Left hindlimb (tissue), 1 donor: ENCODE data around the gene TLR2.
A peak's percentile ranks its signal among the peaks of the same experiment; 100 is the strongest.

ENCODE experiments used
- DNase-seq: peaks from one replicate; pipeline ENCODE4 v3.0.0-alpha.2; 2018

TLR2 gene

GRCh38 chr4:153684182-153684970 is at the start of gene TLR2:
Gene TLR2, plus strand, starts transcription at chr4:153684280. Its CDS starts 18,628 bp downstream, at chr4:153702908.
- peak; percentile 72 for DNase-seq

- no peak for DNase-seq
Measured at GRCh38 chr4:153634738-153635353, 49.2 kb upstream of the TLR2 start.

DNA sequence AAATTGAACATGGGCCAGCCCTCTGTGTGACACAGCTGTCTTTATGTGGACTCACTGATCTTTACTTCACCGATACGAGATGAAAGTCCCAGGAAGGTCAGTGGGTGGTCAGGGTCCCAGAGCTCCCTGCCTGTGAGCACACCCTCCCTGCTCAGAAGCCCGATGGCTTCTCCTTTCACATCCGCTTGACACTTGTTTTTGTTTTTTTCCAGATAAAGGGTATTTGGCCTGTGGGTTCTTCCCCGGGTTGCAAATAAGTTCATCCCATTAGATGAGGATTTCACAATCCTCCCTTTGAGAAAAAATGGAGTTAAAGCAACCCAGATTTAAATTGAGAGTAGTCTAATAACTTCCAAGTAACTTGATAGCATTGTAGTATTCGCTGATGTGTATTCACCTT is 48.2 kb upstream of the TLR2 start:
- no peak for DNase-seq

- no peak for DNase-seq
Measured at GRCh38 chr4:153637201-153637600, 46.9 kb upstream of the TLR2 start.

DNA sequence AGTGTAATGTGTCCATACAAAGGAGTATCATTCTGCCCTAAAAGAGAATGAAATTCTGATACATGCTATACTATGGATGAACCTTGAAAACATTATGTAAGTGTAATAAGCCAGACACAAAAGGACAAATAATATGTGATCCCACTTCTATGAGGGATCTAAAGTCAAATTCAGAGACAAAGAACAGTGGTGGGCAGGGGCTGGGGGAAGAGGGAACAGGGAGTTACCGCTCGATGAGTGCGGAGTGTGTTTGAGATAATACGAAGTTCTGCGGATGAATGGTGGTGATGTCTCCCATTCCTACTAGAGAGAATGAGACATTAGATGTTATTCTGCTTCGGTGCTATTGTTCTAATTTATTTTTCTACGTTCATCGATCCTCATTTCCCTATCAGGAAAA is 46.1 kb upstream of the TLR2 start:
- DNase-seq: no peak

DNA sequence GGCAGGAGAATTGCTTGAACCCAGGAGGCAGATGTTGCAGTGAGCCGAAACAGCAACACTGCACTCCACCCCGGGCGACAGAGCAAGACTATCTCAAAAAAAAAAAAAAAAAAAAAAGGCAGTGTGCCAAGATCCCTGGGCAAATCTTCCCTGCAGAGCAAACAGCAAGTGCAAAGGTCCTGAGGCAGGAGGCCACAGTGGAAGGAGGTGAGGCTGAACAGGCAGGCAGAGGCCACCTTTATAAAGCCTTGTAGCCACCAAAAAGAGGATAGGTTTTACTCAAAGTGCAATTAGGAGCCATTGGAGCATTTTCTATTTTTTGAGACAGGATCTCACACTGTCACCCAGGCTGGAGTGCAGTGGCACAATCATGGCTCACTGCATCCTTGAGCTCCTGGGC is 45.1 kb upstream of the TLR2 start:
- DNase-seq: no peak

DNA sequence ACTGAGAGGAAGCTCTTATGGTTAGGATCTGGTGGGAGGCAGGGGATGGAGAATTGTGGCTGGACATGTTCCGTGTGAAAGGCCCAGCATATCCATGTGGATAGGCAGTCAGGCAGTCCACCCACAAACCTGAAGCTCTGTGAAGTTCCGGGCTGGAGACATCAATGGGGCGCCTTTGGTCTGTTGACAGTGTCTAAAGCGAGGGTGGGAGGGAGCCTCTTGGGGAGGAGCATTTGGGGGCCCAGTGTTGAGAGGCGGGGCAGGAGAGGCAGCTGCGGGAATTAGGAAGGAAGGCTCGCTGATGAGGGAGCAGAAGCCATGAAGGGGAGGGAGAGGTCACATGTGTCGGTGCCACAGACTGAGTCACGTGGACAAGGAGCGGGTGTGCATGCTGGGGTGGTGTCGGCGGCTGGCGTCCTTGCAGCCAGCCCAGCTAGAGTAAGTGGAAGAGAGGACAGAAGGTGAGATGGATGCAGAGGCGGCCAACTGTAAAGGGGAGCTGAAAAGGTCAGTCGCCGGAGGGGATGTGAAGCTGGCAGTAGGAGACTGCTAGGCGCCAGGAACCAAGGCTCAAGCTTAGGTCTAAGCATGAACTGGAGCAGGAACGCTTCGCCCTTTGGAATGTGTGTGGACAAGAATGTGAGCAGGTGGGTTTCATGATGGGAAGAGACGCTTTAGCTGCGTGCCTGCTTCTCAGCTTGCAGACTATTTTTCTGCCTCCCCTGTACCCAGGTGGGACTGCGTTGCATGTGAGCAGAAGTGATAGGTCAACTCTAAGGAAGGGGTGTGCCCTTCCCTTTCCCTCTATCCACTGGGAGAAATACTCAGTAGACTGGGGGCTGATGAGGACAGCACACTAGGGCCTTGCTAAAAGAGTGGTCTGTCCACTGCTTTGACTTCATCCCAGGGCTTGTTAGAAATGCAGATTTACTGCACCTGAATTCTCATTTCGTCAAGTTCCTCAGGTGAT is 44.0 kb upstream of the TLR2 start:
- no peak for DNase-seq

GRCh38 chr4:153641532-153641931 is 42.5 kb upstream of the TLR2 start:
- DNase-seq: no peak

DNA sequence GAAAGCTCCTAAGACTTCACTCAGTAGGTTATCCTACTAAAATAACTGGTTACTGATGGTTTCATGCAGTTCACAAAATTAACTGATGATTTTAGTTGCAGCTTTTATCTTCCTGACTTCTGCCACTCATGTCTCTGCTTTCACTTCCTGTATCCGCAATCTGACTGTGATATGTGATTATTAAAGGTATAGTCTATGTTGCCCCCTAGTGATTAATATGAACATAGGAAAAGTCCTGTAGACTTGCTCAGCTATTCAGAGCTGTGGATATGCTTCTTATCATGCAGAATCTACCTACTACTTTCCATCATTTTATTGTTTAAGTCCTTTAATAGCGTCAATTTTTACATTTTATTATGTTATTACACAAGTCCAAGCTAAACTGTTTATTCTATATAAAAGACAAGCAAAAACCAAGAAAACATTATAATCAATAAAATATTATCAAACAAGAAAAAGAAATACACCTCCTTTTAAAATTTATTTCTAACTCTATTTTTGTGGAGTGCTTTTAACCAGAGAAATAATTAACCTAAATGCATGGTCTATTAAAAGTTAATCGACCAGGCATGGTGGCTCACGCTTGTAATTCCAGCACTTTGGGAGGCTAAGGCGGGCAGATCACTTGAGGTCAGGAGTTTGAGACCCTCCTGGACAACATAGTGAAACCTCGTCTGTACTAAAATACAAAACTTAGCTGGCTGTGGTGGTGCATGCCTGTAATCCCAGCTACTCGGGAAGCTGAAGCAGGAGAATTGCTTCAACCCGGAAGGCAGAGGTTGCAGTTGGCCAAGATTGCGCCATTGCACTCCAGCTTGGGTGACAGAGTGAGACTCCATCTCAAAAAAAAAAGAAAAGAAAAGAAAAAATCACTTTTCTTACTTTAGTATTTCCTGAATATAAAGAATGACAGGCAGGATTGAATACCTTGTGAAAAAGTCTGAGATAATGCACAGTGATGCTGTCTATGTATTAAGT is 40.4 kb upstream of the TLR2 start:
- no peak for DNase-seq

- no peak for DNase-seq
Measured at GRCh38 chr4:153645183-153645582, 38.9 kb upstream of the TLR2 start.

- DNase-seq: no peak
Measured at GRCh38 chr4:153646261-153646660, 37.8 kb upstream of the TLR2 start.

GRCh38 chr4:153646978-153647377 is 37.1 kb upstream of the TLR2 start:
- DNase-seq: no peak

DNA sequence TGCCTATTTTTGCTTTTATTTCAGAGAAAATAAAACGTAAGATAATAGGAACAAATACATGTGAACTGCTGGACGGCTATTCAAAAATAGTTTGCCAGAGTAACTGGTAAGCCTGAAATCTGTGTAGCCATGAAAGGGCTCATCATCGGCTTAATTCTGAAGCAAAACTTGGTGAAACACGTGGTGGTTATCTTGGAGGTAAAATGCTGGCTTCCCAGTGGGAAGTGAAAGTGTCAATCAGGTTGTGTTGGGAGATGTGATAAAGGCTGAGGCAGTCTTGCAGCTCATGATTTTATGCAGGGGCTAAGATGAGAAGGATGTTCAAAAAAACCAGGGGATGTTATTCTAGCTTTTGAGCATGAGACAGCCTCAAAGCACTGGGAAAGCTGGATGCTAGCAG is 36.1 kb upstream of the TLR2 start:
- no peak for DNase-seq

- DNase-seq: no peak
Measured at GRCh38 chr4:153649572-153649991, 34.5 kb upstream of the TLR2 start.

DNA sequence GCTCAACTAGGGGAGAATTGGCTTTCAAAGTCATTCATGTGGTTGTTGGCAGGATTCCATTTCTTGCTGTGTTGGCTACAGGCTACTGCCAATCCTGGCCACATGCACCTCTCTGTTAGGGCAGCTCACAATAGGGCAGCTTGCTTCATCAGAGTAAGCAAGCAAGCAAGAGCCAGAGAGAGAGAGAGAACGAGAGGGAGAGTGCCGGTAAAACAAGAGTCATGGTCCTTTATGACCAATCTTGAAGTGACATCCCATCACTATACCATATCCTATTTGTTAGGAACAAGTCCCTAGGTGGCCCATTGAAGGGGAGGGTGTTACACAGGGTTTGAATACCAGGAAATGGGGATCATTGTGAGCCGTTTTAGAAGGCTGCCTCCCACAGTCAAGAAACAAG is 33.0 kb upstream of the TLR2 start:
- no peak for DNase-seq

- no peak for DNase-seq
Measured at GRCh38 chr4:153651587-153651986, 32.5 kb upstream of the TLR2 start.

DNA sequence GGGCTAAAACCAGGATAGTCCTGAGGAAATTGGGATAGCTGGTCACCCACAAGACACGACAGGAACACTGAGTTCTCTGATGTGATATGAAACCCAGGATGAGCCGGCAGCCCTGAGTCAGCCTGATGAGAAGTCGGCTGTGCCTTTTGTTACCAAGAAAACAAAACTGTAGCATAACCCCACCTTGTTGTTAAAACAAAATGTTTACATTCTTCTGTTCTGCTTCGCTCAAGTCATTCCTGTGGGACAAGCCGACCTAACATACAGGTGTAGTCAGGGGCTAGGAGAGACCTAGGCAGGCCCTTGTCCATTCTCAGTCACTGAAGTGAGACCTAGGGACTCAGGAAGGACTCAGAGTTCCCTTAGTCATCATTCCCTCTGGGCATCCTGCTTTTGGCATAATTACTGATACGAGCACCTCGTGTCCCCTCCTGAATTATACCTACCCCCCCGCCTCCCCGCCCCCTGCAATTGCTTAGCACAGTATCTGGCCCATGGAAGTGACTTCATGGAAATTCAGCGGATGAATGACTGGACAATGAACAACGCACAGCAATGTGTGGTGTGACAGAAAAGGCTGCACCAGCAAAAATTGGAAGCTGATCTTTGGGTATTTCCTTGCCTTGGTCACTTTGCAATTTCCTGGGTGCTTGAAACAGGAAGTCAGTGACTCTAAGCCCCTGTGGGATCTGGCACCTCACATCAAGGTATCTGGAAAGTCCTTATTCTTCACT is 31.9 kb upstream of the TLR2 start:
- no peak for DNase-seq

DNA sequence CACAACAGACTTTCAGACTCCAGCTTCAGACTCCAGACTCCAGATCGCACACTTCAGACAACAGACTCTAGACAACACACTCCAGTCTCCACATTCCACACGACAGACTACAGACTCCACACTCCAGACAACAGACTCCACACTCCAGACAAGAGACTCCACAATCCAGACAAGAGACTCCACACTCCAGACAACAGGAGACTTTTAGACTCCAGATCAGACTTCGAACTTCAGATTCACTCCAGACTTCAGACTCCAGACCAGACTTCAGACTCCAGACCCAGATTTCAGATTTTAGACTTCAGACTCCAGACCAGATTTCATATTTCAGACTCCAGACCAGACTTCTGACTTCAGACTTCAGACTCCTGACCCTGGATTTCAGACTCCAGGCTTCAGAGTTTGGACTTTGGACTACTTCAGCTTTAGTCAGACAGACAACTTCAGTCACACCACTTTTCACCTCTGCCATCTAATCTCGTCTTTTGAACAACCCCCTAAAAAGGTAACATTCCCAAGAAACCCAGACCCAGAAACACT is 29.0 kb upstream of the TLR2 start:
- no peak for DNase-seq

- DNase-seq: no peak
Measured at GRCh38 chr4:153655928-153656327, 28.2 kb upstream of the TLR2 start.

GRCh38 chr4:153661215-153661822 is 22.8 kb upstream of the TLR2 start:
- no peak for DNase-seq

- no peak for DNase-seq
Measured at GRCh38 chr4:153661908-153662307, 22.2 kb upstream of the TLR2 start.
